Measurements from ENCODE around the gene SIRPA.

The SIRPA gene

DNA sequence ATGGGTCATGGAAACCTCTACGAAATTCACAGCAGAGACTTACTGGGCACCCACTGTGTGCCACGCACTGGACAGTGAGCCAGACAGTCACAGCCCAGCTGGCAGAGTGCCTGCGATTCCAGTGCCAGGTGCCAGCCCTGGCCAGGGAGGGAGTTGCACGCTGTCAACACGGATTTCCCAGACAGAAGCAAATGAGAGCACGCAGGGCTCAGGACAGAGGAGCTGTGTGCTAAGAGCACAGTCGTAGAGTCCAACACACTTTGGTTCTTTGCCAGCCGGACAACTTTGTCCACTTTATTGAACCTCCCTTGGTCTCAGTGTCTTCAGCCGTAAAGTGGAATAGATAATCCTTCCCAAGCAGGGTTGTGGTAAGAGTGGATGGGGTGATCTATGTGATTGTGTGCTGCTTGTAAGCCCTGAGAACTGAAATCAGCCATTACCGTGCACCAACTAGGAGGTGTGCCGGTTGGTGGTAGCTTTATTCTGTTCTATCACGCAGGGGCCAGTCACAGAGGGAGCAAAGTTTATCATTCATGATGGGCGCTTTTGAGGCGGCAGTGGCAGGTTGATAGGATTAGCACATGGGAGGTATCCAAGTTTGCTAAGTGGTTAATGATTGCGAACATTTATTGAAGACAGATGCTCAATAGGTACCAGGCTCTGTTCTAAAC is 40.6 kb downstream of the SIRPA start:
- DNase-seq = no peak

DNA sequence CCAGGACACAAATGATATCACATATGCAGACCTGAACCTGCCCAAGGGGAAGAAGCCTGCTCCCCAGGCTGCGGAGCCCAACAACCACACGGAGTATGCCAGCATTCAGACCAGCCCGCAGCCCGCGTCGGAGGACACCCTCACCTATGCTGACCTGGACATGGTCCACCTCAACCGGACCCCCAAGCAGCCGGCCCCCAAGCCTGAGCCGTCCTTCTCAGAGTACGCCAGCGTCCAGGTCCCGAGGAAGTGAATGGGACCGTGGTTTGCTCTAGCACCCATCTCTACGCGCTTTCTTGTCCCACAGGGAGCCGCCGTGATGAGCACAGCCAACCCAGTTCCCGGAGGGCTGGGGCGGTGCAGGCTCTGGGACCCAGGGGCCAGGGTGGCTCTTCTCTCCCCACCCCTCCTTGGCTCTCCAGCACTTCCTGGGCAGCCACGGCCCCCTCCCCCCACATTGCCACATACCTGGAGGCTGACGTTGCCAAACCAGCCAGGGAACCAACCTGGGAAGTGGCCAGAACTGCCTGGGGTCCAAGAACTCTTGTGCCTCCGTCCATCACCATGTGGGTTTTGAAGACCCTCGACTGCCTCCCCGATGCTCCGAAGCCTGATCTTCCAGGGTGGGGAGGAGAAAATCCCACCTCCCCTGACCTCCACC is 42.2 kb downstream of the SIRPA start:
- no peak for DNase-seq

DNA sequence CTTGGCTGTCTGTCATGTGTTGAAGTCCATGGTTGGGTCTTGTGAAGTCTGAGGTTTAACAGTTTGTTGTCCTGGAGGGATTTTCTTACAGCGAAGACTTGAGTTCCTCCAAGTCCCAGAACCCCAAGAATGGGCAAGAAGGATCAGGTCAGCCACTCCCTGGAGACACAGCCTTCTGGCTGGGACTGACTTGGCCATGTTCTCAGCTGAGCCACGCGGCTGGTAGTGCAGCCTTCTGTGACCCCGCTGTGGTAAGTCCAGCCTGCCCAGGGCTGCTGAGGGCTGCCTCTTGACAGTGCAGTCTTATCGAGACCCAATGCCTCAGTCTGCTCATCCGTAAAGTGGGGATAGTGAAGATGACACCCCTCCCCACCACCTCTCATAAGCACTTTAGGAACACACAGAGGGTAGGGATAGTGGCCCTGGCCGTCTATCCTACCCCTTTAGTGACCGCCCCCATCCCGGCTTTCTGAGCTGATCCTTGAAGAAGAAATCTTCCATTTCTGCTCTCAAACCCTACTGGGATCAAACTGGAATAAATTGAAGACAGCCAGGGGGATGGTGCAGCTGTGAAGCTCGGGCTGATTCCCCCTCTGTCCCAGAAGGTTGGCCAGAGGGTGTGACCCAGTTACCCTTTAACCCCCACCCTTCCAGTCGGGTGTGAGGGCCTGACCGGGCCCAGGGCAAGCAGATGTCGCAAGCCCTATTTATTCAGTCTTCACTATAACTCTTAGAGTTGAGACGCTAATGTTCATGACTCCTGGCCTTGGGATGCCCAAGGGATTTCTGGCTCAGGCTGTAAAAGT is 43.5 kb downstream of the SIRPA start:
- no peak for DNase-seq

DNA sequence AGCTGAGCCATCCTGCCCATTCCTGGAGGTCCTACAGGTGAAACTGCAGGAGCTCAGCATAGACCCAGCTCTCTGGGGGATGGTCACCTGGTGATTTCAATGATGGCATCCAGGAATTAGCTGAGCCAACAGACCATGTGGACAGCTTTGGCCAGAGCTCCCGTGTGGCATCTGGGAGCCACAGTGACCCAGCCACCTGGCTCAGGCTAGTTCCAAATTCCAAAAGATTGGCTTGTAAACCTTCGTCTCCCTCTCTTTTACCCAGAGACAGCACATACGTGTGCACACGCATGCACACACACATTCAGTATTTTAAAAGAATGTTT is 44.0 kb downstream of the SIRPA start:
- no peak for DNase-seq

DNA sequence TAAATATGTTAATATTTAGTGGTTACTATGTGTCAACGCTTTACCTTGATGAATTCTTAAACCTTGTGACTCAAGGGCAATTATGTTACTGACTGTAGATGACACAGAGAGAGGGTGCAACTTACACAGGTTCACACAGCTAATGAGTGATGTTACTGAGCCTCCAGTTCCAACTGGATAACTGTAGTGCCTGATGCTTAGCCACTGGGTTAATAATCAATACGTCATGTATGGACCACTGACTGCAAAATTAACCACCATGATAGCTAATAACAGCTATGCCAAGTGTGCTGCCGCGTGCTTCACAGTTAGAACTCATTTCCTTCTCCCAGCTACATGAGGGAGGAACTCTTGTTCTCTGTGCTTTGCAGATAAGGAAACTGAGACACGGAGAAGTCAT is 45.4 kb downstream of the SIRPA start:
- DNase-seq = peak; percentile 26

DNA sequence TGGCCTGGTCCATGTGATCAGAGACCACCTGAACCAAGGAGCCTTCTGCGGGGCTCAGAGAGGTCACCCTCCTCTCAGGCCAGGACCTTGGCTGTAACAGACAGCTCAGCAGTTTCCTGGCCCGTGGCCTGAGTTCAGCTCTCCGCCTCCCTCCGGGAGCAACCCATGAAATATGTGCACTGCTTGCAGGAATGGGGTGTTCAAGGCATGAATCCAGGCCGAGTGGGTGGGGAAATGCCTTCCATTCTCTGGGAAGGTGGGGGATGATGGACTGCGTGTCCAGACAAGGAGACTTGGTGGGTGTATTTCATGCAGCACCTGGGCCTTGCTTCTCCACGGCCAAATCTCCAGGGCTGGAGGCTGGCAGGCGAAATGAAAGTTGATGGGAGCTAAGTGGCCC is 46.0 kb downstream of the SIRPA start:
- peak; percentile 38 for DNase-seq

DNA sequence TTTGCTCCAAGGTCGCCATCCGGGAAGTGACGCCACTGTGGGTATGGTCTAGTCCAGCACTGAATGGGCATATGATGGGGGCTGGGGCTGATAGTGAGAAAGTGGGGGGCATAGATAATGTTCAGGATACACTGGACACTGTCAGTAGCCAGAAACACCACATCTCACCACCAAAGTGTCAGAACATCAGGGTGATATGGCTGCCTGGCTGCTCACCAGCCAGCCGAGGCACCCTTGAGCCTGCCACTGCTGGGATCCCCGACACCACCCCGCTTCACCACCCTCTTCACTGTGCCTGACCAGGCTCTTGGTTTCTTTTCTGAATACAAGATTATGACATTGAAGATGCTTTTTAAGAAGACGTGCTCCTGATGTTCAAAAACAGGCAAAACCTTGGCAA is 46.9 kb downstream of the SIRPA start:
- no peak for DNase-seq

DNA sequence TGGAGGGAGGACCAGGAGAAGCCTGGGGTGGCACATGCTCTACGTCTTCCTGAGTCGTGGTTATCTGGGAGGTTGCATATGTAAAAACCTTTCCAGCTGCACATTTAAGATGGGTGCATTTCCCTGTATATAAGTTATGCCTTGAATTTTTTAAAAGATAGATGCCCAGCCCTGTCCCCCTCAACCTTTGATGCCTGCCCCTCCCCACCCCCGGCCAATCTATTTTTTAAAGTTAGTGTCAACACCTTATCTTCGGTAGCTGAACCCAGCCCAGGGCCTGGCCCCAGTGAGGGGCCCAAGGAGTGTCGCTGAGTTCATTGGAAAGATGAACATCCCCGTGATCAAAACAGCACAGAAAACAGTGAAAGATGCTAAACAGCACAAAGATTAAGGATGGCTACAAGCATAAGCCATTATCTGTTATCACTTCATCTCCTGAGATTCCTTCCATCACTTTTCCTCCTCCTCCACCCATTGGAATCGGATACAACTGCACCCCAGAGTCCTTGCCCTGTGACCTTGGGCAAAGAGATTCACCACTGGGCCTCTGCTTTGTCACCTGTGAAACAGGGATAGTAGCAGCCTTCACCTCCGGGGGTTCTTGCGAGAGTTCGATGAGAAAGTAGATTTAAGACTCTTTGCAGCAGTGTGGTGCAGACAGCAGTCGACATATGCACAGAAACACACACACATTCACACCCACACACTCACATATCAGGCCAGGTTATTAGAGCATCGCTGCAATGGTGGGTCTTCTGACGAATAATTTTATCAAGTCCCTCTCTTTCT is 47.5 kb downstream of the SIRPA start:
- no peak for DNase-seq

DNA sequence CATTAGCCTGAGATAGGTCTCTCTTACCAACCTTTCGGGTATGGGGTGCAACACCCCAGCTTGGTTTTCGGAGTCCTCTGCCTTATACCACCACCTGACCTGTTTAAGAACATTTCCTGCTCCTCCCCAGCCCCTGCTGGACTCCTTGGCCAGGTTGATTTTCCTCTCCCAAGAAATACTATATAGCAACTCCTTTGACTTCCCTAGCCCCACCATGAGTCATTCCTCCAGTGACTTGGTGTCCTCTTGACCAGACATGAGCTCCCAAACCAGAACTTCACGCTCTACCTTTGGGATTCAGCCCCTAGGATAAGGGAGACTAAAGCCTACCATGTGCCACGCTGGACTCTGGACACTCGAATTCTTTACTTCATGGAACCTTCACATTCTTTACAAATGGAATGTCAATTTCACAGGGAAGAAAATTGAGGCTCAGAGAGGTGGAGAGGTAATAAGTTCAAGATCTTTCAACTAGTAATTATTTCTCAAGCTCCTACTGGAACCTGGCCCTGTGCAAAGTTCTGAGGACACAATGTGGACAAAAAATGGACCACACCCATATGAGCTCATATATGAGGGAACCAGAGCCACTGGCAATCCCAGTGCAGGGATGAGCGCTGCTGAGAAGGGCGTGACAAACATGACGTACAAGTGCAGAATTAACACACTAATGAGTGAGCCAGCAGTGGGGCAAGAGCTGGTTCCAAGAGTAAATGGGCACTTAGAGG is 48.2 kb downstream of the SIRPA start:
- no peak for DNase-seq

DNA sequence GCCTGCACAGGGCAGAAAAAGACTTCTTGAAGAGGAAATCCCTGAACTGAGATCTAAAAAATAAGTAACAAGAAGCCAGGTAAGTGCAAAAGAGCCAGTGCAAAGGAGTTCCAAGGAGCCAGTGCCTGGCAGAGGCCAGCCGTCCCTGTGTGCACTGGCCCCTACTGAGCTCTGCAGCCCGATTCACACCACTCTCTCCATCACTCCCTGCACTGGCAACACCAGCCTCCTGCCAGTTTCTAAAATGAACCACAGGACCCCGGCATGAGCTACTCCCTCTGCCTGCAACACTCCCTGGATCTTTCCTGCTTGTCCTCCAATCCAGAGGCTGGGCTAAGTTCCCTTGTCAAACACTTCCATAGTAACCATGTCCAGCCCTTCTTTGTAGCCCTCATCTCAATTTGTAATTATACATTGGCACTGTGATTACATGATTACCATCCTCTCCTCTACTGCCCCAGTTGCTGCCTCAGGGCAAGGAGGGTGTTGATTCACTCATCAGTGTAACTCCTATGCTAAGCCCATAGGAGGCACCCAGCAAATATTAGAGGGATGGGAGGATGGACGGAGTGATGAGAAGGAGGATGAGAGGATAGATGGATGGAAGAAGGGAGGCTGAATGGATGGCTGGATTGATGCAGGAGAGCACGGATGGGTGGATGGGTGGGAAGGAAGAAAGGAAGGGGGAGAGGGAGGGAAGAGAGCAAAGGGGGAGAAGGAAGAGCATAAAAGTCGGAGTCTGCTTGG is 49.3 kb downstream of the SIRPA start:
- DNase-seq = no peak

DNA sequence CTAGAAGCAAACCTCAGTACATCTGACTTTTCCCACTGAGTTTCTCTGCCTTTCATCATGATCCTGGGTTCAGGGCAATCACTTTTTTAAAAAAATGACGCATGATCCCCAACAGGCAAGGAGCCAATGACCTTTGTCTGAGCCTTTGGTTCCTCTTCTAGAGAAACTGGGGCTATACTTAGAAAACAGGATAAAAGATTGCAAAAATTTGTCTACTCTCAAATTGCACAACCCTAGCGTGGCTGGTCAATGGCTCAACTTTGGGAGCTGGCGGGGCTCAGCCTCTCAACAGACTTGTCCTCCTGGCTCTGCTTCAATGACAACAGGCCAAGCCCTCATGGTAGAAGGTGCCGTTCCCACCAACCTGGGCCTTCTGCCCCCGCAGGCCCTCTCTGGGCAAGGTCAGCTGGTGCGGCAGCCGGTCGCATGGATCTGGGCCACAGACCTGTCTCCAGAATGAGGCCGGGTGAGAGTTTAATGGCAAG is 50.0 kb downstream of the SIRPA start:
- no peak for DNase-seq

DNA sequence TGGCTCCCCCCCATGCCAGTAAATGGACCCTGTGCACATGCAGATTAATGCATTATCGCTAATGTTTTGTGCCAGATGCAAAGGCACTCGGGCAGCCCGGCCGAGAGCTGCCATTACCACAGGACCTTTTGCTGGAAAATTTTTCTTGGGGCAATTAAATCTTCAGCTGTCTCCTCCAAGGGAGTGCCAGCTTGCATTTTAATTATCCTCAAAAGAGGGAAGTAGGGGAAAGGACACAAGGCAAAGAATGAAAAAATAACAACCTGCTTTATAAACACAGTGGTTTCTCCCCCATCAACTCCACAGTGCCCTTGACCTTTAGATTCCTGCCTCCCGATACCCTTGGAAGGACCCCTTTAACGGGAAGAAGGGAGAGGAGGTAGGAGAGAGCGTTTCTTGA is 50.5 kb downstream of the SIRPA start:
- no peak for DNase-seq

DNA sequence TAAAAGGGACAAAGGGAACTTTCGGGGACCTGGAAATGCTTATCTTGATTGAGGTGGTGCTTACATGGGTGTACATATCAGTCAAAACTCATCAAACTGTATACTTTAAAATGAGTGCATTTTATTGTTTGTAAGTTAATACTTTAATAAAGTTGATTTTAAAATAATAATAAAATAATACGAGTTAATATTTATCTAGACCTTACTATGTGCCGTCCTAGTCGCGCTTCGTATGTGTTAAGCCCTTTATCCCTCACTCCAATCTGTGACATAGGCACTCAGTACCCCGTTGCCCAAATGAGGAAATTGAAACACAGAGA is 51.2 kb downstream of the SIRPA start:
- no peak for DNase-seq

DNA sequence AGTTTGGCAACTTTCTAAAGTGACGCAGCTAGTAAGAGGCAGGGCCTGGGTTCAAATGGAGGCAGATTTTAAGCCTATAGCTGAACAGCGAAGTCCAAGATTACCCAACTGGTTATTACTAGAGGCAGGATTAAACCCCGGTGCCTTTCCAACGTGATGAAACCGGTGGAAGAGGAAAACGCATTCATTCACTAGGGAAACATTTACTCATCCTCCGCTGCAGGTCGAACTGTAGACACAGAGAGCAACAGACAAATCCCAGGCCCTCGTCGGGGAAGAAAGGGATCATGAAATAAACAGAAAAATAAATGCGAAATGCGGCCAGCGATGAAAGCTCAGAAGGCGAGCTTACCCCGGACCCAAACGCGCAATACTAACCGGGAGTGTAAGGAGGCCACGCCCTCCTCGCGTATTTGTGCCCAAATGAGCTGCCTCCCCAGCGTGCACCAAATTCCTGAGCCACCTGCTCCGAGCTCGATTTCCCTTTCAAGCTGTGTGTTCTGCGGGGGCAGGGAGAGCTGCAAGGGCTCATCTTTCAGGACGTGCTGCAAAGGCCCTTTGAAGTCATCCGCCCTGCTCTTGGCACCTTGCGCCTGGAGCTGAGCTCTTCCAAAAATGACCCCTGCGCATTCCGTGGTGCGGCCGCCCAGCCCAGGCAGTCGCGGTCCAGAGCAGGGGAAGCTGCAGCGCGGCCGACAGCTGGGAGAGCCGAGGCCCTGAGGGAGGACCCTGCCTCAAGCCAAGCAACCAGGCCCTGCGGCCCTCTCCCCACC is 51.7 kb downstream of the SIRPA start:
- DNase-seq = no peak

DNA sequence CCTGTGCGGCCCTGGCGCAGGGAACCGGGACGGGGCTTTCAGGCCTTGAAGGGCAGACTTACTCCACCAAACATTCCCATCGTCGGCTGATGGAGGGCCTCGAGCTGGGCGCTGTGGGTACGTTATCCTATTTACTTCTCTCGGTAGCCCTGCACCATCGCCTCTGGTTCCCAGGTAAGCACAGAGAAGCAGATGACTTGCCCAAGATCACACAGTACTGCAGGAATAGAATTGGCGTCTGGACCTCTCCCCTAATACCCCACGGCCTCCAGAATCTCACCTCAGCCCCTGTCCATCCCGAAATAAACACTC is 52.3 kb downstream of the SIRPA start:
- no peak for DNase-seq

DNA sequence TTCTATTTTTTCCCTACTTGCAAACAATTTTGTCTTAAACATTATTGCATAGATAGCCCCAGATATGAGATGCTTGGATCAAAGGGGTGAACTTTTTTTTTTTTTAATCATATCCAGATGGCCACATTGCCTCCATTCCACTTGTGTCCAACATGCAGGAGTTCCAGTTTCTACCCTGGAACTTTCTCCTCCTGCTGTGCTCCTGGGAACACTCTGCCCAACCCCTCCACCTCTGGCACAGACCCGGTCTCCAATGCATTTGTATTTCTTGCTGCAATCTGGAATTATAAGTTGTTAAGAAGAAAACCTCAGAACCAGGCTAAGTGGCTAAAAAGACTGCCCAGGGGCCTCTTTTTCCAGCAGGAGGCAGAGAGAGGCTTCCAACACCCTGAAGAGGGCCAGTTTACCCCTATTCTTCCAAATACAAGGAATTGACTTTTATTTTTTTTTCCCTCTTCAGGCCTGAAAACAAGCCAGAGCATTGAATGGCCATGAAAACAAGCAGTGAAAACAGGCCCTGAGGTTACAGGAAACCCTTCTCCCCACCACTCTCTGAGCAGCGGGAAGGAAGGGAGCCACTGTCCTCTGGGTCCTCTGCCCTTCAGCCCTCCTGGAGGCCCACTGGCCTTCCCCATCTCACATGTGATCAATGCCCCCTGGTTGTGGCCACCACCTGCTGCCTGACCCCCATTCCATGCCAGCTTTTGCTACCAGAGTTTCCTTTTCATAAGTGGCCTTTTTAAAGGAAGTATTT is 54.3 kb downstream of the SIRPA start:
- DNase-seq = no peak

DNA sequence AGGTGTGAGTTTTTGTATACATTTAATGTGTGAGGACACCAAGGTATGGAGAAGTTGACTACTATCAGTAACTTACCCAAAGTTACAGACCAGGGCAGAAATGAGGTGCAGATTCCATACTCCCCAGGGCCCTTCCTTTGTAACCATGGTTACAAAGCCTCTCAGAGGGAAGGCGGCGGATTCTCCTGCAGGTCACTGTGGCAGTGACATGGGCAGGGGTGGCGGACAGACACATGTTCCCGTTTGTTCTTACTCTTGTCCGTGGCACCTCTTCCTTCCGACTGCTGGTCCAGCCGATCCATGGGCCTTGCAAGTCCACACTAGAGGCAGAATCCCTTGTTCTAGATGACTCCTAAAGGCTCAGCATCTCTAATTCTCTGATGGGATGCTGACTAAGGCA is 55.6 kb downstream of the SIRPA start:
- DNase-seq = no peak

DNA sequence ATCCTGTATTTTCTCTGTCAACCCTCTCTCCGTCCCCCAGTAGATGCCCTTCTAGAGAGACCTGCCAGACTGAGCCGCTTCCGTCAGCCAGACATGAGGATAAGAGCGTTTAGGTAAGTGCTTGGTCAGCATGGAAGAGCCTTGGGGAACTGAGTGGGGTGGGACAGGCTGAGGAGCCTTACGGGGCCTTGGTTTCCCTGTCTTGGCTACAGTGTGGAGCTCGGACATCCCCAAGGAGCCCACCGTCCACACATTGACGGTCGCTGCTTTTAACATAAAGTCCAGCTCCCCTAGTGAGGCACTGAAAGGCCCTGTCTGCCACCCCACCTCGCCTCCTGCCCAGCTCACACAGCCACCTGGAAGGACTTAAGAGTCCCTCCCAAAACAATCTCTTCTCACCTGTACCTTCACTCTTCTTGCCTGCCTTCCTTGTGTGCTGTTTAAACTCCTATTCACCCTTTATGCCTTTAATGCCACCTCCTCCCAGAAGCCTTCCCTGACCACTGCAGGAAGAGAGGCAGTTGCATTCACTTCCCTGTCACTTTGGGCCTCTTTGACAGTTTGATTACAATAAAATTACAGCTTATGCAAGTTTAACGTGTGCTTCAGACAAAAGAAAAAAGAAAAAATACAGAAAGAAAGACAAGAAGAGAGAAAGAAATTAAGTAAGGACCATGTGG is 56.4 kb downstream of the SIRPA start:
- no peak for DNase-seq

DNA sequence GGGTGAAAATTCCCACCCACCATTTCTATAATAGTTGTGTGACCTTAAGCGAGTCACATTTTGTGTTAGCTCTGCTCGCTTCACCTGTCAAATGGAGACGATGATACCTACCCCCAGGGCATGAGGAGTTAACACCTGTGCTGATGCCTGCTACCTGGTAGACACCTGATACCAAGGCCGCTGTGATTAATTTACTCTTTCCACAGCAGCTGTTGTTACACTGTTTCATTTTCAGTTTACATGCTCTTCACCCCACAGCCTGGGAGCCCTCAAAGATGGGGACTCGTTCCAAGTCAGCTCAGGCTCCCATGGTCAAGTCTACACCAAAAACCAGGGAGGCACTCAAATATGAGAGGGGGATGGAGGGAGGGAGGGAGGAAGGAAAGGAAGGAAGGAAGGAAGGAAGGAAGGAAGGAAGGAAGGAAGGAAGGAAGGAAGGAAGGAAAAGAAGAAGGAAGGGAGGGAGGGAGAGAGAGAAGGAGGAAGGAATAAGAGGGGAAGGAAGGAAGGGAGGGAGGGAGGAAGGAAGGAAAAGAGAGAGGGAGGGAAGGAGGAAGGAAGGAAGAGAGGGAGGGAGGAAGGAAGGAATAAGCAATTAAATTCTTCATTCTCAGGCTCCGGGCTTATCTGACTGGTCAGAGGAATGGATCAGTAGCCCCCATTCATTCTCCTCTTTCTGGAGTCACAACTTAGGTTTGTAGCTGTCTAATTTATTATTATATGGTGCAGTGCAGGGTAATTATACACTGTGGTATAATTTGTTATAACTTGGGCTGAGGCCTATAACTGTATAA is 57.7 kb downstream of the SIRPA start:
- no peak for DNase-seq

Data from kidney glomerular epithelial cell (primary cell).